GM19324 (cell line): ENCODE data around the gene PLEKHA5.

Experiments used
- ATAC-seq: cut with Tn5 transposase; IDR thresholded peaks from one replicate; pipeline ENCODE4 v1.9.1; 2021; ENCODE audit warnings: mild to moderate bottlenecking, moderate library complexity; ENCODE audit not compliant: unreplicated experiment, low FRiP score

Gene PLEKHA5

GRCh38 chr12:19129122-19129485 lies 429 bp upstream of the PLEKHA5 start:
- no peak for ATAC-seq

- no peak for ATAC-seq
Observed at GRCh38 chr12:19130224-19131024, 891 bp downstream of the PLEKHA5 start.

- ATAC-seq: no peak
Observed at GRCh38 chr12:19131025-19131444, 1.5 kb downstream of the PLEKHA5 start.

- ATAC-seq: no peak
Observed at GRCh38 chr12:19138551-19138950, 9.0 kb downstream of the PLEKHA5 start.

GRCh38 chr12:19138956-19139355 lies 9.4 kb downstream of the PLEKHA5 start:
- ATAC-seq: no peak

GRCh38 chr12:19139615-19140194 lies 10.2 kb downstream of the PLEKHA5 start:
- no peak for ATAC-seq

GRCh38 chr12:19140381-19141236 lies 11.1 kb downstream of the PLEKHA5 start:
- no peak for ATAC-seq

GRCh38 chr12:19142499-19142898 lies 13.0 kb downstream of the PLEKHA5 start:
- no peak for ATAC-seq

- no peak for ATAC-seq
Observed at GRCh38 chr12:19144287-19144686, 14.8 kb downstream of the PLEKHA5 start.

- no peak for ATAC-seq
Observed at GRCh38 chr12:19144985-19145384, 15.5 kb downstream of the PLEKHA5 start.

GRCh38 chr12:19148860-19149259 lies 19.3 kb downstream of the PLEKHA5 start:
- no peak for ATAC-seq

- ATAC-seq: no peak
Observed at GRCh38 chr12:19150273-19150900, 20.9 kb downstream of the PLEKHA5 start.

GRCh38 chr12:19151298-19151697 lies 21.8 kb downstream of the PLEKHA5 start:
- no peak for ATAC-seq

- no peak for ATAC-seq
Observed at GRCh38 chr12:19153396-19153795, 23.9 kb downstream of the PLEKHA5 start.

GRCh38 chr12:19154686-19155085 lies 25.2 kb downstream of the PLEKHA5 start:
- no peak for ATAC-seq

- ATAC-seq: no peak
Observed at GRCh38 chr12:19155981-19156734, 26.6 kb downstream of the PLEKHA5 start.

GRCh38 chr12:19158923-19159322 lies 29.4 kb downstream of the PLEKHA5 start:
- ATAC-seq: no peak

GRCh38 chr12:19161216-19161615 lies 31.7 kb downstream of the PLEKHA5 start:
- no peak for ATAC-seq

- no peak for ATAC-seq
Observed at GRCh38 chr12:19165451-19165850, 35.9 kb downstream of the PLEKHA5 start.

- ATAC-seq: no peak
Observed at GRCh38 chr12:19166387-19166786, 36.9 kb downstream of the PLEKHA5 start.
